H1 (cell line): ENCODE data around the gene NR5A2. TPM values are rescaled to one million over a fixed set of nuclear protein-coding genes. Genes with fewer than 3 reads are reported as not detected.

ENCODE experiments used
- SP2 ChIP-seq: IDR thresholded peaks from 2 replicates; pipeline ENCODE4 v1.6.1; 2012; ENCODE audit warnings: mild to moderate bottlenecking, low read length, inconsistent platforms
- SRF ChIP-seq: IDR thresholded peaks from 2 replicates; pipeline ENCODE4 v1.6.1; 2011; ENCODE audit warnings: mild to moderate bottlenecking, low read depth, low read length, moderate library complexity
- polyA plus RNA-seq, 7 experiments: library from polyadenylated mRNA; depleted of rRNA in 3 of 7; stranded (reverse) in 5 of 7; unstranded in 2 of 7; fragments of >200 nt in 5 of 7; fragments of 200-250 nt in 2 of 7; gene quantifications; 1 replicate in 5 of 7; 2 replicates in 1 of 7; 4 replicates in 1 of 7; pipeline versions ENCODE4 v1.2.1 to v1.2.3, GENCODE V29; 2011 to 2013; ENCODE audit warnings: missing spikeins in 2 of 7, mixed read lengths in 2 of 7
- total RNA-seq: library from RNA; stranded (reverse); fragmentation: NEBNext Ultra II Directional; extraction: Animal tissue kit (Norgen Biotek cat#: 25700); gene quantifications from 2 replicates; pipeline ENCODE4 v1.2.1, GENCODE V29; 2021

The NR5A2 gene
- total and polyA plus RNA-seq, 2 of the 8 experiments (the other 6 are each of a cell fraction or from before 2014, with no cell fraction given) = 1.7 to 11.6 TPM

DNA sequence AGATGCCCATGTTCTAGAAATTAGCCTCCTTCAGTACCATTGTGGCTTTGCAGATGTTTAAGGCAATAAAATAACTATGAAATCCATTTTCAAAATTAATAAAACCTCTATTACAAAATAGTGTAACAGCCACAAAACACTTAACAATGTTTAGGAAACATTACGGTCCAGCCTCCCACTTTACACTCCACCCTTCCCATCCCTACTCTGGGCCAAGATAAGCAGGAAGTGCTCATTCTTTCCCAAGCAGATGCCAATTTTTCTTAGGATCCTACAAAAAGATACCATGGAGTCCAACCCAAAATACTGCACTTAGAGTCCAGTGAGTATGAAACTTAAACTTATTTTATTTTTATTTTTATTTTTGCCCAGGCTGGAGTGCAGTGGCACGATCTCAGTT lies 150.8 kb downstream of the NR5A2 start (continued):
- TF ChIP-seq SP2 (no peak), SRF (no peak)
- TF ChIP-seq, all 59 proteins: peak for 0
